Hematopoietic multipotent progenitor cell (in vitro differentiated cells): ENCODE data around the gene AP2A1. TPM values are rescaled to one million over a fixed set of nuclear protein-coding genes. Genes with fewer than 3 reads are reported as not detected.

Source experiments
- DNase-seq, 3 donors: peaks; one replicate each; pipeline ENCODE4 v3.0.0-alpha.2; 2011 to 2015; ENCODE audit warnings: low read depth in 2 of 3, low spot score in 2 of 3
- total RNA-seq: library from RNA; depleted of rRNA; stranded (reverse); fragments of >200 nt; gene quantifications from one replicate; pipeline ENCODE4 v1.2.3, GENCODE V29; 2012

AP2A1 gene
- total RNA-seq, 1 donor = 67.9 TPM

DNA sequence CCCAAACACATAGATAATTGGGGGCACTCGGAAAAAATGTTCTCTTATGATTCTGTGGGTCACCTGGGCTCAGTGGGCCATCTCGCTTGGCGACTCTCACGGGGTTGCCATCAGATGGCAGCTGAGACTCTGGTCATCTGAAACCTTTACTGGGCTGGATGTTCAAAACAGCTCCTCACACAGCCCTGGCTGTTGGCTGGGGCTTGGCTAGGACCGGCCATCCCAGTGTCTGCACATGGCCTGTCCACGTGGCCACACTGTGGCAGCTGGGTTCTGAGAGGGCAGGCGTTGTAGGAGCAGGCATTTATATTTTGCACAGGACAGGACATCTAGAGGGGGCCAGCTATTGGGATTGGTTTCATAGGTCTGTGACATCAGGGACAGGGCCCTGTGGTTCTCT, 66.8 kb downstream of the AP2A1 start:
- DNase-seq = no peak

DNA sequence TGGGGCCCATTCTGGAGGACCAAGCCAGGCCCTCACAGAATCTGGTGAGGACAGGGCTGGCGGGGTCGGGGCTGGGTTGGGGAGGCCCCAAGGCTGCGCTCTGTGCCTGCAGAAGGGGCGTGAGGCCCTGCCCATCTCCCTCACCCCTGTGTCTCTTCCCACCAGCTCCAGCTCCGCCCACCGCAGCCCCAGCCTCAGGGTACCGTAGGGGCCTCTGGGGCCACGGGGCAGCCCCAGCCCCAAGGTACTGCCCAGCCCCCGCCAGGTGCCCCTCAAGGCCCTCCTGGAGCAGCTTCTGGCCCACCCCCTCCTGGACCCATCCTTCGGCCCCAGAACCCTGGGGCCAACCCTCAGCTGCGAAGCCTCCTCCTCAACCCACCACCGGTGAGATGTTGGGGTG, 68.8 kb downstream of the AP2A1 start:
- no peak for DNase-seq

DNA sequence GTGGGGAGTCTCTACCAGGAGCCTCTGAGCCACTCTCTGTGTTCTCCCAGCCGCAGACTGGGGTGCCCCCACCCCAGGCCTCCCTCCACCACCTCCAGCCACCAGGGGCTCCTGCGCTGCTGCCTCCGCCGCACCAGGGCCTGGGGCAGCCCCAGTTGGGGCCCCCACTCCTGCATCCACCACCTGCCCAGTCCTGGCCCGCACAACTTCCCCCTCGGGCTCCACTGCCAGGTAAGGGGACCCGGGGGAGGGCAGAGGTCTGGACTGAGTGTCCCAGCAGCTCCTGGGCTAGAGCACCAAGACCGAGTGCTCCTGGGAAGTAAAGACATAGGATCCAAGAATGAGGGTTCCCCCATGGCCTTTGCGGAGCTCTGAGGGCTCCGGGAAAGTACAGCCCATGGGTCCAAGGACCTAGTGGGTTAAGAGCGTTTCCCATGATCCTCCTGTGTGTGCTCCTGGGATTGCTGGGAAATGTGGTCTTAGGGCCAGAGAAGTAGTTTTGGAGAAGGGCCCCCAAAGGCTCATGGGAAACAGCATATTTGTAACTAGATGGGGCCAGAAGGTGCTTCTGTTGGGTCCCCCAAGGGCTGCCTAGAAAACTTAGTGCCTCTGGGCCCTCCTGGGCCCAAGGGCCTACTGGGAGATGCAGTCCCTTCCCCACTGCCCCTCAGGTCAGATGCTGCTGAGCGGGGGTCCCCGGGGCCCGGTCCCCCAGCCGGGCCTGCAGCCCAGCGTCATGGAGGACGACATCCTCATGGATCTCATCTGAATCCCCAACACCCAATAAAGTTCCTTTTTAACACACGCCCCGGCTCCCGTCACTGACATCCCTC, 69.6 kb downstream of the AP2A1 start:
- DNase-seq = no peak

DNA sequence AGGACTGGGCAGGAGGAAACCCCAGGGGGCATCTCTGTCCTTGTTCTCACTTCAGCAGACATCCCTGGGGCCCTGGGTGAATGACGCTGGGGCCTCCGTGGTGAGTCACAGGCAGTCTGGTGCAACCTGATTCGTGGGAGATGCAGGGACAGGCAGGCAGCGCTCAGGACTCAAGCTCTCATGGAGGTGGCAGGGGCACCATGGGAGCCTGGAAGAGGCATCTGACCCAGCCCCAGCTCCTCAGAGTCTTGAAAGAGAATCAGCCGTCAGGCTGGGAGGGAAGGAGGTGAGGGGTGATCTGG, 70.2 kb downstream of the AP2A1 start:
- DNase-seq = no peak

DNA sequence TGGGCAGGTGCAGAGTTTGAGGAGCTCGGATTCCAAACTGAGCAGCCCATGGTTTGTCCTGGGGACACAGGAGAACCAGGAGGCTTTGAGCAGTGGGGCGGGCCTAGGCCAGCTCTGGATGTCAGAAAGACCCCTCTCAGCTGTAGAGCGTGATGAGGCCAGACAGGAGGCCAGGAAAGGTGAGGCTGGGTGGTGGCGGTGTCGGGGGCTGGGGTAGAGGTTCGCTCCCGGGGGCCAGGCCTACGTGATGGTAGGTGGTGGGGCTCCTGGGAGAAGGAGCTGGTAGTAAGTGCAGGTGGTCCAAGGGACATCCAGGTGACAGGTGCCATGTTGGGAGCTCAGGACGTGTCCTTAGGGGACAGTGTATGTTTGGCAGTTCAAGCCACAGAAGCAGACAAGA, 70.6 kb downstream of the AP2A1 start:
- DNase-seq = no peak

DNA sequence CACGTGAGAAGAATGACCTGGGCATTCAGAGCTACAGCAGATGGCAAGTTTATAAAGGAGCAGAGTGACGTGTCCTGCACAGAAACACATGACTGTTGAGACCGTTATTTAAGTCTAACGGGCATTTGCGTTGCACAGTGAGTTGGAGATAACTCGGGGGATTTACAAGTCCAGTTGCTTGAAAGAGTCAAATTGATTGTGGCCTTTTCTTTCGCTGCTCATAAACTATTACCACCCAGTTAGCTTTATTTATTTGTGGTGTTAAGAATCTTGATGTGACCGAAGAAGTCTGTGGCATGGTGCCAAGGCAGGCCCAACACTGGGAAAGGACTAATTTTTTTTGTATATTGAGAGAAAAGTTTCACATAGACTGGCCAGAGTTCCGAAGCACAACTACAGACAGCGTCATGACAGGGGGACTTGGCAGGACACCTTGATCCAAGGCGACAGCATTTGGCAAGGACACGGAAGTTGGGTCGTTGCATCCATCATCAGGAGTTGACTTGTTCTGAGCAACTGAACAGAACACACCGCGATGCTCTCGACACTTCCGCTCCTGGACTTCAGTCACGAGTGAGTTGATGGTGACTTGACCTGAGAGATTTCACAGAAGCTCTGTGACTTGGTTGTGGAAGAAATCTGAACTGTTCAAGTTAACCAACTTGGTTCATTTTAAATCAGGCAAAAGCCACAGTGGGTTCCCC, 72.2 kb downstream of the AP2A1 start:
- no peak for DNase-seq

DNA sequence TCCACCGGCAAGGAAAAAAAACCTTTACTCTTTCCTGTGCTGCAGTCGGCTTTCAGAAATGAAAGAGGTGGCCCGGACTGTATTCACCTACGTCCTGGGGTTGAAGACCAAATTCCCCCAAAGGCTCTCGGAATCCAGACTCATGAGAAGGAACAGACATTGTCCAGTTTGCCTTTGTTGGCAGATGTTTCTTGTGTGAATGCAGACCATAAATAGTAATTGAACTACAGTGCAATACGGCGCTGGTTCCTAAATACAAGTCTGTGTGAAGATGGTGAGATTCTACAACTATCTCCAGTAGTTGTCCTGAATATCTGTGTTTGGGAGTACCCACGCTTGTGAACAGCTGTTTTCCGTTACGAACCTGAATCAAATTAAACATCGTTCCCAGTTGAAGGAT, 72.9 kb downstream of the AP2A1 start:
- DNase-seq = no peak

DNA sequence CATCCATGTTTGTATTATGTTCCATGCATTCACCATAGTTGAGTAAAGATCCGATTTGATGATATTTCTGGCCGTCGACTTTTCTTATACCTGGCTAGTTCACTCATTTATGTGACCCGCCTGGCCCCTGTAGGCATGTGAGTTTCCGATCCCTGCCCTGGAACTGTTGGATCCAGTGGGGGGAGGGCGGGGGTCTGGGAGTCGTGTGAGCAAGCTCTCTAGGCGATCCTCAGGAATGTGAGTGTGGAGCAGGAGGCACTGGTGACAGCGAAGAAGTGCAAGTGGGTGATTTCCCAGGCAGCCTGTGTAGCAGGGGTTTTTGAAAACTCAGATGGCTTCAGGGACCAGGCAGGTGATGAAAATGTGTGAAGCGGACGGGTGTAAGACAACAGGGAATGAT, 73.5 kb downstream of the AP2A1 start:
- DNase-seq = no peak

DNA sequence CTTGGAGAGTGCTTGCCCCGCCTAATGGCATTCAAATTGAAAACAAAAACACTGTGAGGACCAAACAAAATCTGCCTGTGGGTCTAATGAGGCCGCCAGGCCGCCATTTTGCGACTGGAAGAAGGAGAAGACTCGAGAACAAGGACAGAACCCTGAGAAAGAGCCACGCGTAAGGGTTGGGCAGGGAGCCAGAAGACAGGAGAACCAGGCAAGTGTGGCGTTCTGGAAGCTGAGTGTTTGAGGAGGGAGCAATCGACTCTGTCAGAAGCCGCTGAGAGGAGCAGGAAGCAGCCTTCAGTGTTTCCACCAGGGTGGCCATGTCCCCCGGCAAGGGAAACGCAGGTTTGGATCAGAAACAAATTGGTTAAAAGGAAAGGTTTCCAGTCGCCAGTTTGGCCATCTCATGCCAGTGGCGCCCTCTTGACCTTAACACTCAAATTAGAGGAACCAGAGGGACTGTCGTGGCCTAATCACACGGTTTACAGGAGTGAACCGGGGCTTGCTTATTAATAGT, 74.0 kb downstream of the AP2A1 start:
- DNase-seq = no peak

DNA sequence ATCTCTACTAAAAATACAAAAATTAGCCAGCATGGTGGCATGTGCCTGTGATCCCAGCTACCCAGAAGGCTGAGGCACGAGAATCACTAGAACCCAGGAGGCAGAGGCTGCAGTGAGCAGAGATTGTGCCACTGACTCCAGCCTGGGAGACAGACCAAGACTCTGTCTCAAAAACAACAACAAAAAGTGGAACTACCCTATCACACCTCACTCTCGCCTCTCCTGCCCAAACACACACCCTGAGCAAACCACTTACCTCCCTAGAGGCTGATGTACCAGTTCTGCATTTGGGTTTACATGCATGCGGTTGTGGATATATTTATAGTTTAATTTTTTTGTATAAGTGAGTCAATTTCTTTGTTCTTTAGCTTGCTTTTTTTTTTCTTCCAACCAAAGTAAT, 76.5 kb downstream of the AP2A1 start:
- DNase-seq = no peak

DNA sequence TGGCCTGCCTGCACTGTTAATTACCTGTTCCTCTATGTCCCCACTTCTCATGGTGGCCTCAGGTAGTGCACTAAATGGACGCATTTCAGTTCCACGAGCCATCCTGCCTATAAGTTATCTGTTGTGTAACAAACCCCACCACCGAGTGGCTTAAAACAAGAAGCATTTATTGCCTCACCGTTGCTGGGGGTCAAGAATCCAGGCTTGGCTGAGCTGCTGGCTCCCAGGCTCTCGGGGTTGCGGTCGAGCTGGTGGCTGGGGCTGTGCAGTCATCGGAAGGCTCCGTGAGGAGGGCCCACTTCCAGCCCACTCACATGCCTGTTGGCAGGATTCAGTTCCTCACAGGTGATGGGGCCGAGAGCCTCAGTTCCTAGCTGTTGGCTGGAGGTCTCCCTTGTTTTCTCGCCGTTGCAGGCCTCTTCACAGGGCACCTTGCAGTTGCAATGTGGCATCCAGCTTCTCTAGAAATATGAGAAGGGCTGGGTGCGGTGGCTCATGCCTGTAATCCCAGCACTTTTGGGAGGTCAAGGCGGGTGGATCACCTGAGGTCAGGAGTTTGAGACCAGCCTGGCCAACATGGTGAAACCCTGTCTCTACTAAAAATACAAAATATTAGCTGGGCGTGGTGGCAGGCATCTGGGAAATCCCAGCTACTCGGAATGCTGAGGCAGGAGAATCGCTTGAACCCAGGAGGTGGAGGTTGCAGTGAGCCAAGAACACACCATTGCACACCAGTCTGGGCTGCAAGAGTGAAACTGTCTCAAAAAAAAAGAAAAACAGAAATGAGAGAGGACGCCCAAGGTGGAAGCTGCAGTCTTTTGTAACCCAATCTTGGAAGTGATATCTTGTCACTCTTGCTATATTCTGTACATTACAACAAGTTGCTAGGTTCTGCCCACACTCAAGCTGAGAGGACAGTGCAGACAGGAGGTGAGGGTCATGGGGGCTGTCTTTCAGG, 77.6 kb downstream of the AP2A1 start:
- no peak for DNase-seq

DNA sequence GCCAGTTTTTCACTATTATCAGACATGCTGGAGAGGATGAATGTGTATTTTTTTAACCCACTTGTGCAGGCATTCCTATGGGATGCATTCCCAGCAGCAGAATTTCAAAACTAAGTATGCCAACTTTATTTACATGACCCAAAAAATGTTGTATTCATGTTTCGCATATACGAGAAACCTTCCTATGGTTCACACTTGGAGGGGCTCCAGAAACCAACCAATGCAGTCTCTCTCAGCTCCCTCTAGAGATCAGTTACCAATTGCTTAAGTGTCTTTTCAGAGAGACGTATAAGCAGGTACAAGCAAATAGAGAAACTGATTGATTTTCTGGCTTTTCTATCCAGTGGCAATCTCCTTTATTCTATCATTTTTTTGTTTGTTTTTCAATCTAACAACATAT, 78.6 kb downstream of the AP2A1 start:
- DNase-seq = no peak

DNA sequence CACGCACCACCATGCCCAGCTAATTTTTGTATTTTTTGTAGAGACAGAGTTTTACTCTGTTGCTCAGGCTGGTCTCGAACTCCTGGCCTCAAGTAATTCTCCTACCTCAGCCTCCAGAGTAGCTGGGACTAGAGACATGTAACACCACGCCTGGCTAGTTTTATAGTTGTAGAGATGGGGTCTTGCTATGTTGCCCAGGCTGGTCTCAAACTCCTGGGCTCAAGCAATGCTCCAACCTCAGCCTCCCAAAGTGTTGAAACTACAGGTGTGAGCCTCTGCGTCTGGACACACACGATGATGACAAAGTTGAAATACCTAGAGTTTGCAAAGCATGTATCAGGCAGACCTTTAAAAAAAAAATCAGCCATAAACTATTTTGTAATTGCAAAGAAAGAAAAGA, 79.6 kb downstream of the AP2A1 start:
- DNase-seq = no peak

DNA sequence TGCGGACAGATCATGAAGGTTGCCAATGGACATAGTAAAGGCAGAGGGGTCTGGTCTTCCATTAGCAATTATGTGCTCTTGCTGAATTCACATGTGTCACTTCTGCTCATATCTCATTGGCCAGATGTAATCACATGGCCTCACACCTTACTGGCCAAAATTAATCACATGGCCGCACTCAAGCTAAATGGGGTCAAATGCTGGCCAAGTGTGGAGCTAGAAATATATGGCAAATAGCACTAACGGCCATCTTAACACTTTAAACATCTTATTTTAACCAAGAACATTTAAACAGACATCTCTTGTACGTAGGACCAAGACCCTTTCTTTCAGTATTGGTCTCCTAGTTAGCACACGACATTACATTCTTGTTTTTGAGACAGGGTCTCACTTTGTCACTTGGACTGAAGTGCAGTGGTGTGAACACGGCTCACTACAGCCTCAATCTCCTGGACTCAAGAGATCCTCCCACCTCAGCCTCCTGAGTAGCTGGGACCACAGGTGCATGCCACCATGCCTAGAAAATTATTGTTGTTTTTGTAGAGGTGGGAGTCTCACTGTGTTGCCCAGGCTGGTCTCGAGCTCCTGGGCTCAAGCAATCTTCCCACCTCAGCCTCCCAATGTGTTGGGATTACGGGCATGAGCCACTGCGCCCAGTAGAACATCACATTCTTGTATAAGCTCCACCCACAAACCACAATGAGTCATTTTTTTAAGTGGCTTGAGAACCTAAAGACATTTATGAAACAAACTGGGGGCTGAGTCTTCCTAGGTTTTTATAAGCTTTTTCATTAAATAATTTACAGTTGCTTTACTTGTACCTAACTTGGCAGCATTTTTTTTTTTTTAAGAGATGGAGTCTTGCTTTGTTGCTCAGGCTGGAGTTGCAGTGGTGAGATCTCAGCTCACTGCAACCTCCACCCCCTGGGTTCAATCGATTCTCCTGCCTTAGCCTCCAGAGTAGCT, 81.2 kb downstream of the AP2A1 start:
- peak in 2 of 3 donors; percentile 68 to 76 for DNase-seq

DNA sequence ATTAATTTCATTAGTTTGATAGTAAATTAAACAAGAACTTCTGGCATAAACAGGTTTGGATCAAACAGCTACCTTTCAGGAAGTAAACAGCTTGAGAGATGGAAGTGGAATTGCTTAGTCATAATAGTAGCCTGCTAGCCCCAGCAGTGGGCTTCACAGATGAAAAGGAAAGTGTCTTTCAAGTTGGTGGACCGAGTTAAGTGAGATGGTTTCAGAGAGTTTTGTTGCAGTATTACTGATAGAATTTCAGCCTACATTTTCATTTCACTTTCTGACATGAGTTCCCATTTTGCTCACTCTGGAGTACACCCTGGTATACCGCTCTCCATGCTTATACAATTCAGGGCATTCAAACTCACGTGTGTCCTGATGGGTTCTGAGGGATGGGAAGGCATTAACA, 82.1 kb downstream of the AP2A1 start:
- no peak for DNase-seq

DNA sequence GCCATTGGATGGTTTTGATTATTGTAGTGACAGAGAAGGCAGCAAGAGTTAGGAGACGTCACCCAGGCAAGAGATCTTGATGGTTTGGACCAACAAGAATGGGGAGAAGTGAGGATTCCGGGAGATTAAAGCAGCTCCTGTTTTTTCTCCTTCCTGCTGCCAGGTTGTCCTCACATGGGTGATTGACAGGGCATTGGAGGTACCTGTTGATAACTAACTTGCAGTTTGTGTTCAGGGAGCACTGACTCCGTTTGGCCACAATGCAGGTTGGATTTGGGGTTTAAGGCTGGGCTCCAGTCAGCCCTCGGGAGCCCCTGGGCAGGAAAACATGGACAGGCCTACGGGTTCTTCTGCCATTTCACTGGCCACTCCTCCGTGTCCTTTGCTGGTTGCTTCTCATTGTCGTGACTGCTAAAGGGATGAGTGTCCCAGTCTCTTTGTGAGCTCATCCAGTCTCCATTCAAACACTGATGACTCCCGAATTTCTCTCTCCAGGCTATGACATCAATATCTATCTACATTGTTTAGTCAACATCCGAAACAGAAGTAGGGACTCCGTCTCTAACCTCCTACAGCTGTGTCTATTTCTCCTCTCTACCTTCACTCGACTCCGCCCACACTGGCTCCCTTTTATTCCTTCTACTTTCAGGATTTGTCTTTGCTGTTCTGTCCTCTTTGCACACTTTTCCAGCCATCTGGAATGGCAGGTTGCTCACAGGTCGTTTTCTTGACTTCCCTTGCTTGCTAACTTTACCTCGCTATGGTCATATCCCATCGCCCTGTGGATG, 82.8 kb downstream of the AP2A1 start:
- DNase-seq = no peak

DNA sequence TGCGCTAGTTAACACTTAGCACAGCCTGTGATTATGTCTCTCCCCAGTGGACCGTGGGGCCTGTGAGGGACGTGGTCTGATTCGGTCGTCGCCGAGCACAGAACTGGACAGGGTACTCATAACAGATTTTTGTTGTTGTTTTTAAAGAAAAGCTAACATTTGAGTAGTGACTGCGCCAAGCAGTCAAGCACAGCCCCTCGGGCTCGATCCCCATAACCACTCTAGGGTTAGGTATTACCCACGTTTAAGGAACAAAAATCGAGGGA, 83.4 kb downstream of the AP2A1 start:
- DNase-seq = no peak

DNA sequence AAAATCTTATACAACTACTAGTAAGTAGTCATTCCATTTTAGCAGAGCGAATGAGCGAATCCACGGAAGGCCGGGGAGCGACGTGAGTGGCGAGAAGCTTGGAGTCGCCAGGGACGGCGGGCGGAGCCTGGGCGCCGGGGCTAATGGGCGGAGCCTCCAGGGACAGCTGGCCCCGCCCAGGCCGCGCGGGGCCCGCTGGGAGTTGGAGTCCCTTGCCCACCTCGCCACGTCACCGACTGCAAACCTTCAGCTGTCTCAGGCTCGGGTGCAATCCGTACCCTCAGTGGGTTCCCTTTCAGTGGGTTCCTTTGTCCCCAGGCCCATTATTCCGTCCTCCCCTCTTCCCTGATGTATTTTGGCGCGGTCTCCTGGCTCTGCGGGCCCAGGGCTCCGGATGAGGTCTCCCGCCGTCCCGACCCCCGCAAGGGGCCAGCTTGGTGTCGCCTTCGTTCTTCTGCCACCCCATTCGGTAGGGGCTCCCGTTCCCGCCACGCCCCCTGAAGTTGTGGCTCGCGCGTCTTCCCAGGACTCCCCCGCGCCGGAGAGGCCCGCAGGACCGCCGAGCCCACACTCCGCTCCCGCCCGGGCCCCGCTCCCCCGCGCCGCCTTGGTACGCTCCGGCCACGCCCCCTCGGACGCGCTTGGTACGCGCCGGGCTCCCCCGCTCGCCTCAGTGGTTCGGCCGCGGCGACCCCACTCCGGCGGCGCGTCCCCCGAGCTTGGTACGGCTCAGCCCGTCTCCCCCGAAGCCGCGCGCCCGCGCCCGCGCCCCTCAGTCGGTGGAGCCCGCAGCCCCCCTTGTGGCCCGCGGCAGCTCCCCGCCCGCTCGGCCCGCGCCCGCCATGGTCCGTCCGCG, 83.9 kb downstream of the AP2A1 start, which contains the start of gene PTOV1:
PTOV1 (plus strand) TSS at position 673 of the 856 bp plus-strand sequence.
- peak; percentile 77 to 94 (median 90) for DNase-seq
